ENCODE results near the gene GJD2.

DNA sequence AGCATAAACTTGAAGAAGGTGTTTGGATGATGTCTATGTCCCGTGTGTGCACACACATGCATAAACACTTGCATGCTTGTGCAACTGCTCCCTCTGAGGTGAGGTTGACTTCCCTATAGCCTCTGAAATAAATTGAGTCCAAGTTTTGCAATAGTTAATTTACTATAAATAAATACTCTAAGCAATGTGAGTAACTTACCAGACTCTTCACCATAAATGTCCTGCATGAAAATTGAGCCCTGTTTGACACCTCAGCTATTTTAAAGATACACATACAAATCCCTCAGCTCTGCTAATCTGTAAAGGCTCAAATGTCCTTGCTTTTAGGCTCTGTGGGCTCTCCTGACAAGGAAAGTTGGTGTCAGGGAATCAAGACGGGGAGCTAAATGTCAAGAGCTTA lies 37.1 kb downstream of the GJD2 start:
- TF ChIP-seq CTCF (IDR thresholded peaks at IDR 0.05): no peak
- TF ChIP-seq POLR2A (IDR thresholded peaks at IDR 0.05): no peak
- no peak for TF ChIP-seq POLR2AphosphoS5 (IDR thresholded peaks at IDR 0.05)
- TF ChIP-seq EP300 (IDR thresholded peaks at IDR 0.05): no peak

Measured in upper lobe of left lung (tissue), 4 donors.